Cerebellar cortex (tissue), 1 donor: ENCODE data around the gene KRTAP5-8.
"Not testable (repeated sequence)": the region's sequence is repeated elsewhere in the genome, so short reads cannot be mapped to it uniquely, and the experiment has no call there.

Experiments
- DNase-seq: peaks from one replicate; pipeline ENCODE4 v3.0.0-alpha.2; 2015; ENCODE audit warnings: low spot score

The KRTAP5-8 gene

GRCh38 chr11:71574418-71574817 is 36.6 kb downstream of the KRTAP5-8 start:
- no peak for DNase-seq

GRCh38 chr11:71575723-71576424 is 38.0 kb downstream of the KRTAP5-8 start:
- no peak for DNase-seq

- not testable (repeated sequence) for DNase-seq
Observed at GRCh38 chr11:71576688-71577465, 39.1 kb downstream of the KRTAP5-8 start.

- no peak for DNase-seq
Observed at GRCh38 chr11:71577469-71578004, 39.7 kb downstream of the KRTAP5-8 start.

- not testable (repeated sequence) for DNase-seq
Observed at GRCh38 chr11:71579513-71579912, 41.7 kb downstream of the KRTAP5-8 start.

GRCh38 chr11:71580057-71581003 is 42.5 kb downstream of the KRTAP5-8 start:
- peak; percentile 70 for DNase-seq

- DNase-seq = no peak
Observed at GRCh38 chr11:71581826-71582225, 44.0 kb downstream of the KRTAP5-8 start.

- no peak for DNase-seq
Observed at GRCh38 chr11:71582309-71582895, 44.6 kb downstream of the KRTAP5-8 start, which contains the start of gene KRTAP5-11. Gene KRTAP5-11 (minus strand): TSS chr11:71582875. CDS start chr11:71582837, 38 bp downstream.

GRCh38 chr11:71582969-71583368 is 45.1 kb downstream of the KRTAP5-8 start:
- not testable (repeated sequence) for DNase-seq

GRCh38 chr11:71585673-71586072 is 47.8 kb downstream of the KRTAP5-8 start:
- not testable (repeated sequence) for DNase-seq

- not testable (repeated sequence) for DNase-seq
Observed at GRCh38 chr11:71588314-71588713, 50.5 kb downstream of the KRTAP5-8 start.
